Measurements from ENCODE around the gene RAB26.
"Not testable (repeated sequence)": the region's sequence is repeated elsewhere in the genome, so short reads cannot be mapped to it uniquely, and the experiment has no call there.

DNA sequence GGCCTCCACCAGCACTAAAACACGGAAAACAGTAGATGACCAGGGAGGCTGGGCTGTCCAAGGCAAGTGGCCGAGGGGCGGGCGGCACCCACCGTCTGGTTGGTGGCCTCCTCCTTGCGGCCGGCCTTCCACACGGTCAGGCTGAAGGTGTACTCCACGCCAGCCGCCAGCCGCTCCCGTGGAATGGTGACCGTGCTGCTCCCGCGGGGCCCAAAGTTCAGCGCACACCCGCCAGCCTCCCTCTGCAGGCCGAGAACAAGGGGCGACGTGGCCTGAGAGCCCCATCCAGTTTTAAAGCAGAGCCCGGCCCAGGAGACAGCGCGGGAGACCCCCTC is 40.7 kb upstream of the RAB26 start:
- TF ChIP-seq, protein P1, sequence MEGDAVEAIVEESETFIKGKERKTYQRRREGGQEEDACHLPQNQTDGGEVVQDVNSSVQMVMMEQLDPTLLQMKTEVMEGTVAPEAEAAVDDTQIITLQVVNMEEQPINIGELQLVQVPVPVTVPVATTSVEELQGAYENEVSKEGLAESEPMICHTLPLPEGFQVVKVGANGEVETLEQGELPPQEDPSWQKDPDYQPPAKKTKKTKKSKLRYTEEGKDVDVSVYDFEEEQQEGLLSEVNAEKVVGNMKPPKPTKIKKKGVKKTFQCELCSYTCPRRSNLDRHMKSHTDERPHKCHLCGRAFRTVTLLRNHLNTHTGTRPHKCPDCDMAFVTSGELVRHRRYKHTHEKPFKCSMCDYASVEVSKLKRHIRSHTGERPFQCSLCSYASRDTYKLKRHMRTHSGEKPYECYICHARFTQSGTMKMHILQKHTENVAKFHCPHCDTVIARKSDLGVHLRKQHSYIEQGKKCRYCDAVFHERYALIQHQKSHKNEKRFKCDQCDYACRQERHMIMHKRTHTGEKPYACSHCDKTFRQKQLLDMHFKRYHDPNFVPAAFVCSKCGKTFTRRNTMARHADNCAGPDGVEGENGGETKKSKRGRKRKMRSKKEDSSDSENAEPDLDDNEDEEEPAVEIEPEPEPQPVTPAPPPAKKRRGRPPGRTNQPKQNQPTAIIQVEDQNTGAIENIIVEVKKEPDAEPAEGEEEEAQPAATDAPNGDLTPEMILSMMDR (IDR thresholded peaks at IDR 0.05): not testable (repeated sequence)
- TF ChIP-seq POLR2A, POLR2AphosphoS5 (IDR thresholded peaks at IDR 0.05): not testable (repeated sequence)

All from breast epithelium (tissue), 3 donors.